Mesenchymal stem cell (in vitro differentiated cells and primary cell): ENCODE data around the gene PTPRN2.

ENCODE experiments used
- DNase-seq: peaks from one replicate; pipeline ENCODE4 v3.0.0-alpha.2; 2013
- H2AFZ ChIP-seq: one replicate; pipeline ENCODE4 v1.6.1; 2013; ENCODE audit warnings: low read depth, mild to moderate bottlenecking, control low read depth, inconsistent platforms, low read length, moderate library complexity
- H2AK5ac ChIP-seq: 2 replicates; pipeline ENCODE4 v1.6.1; 2013; ENCODE audit warnings: low read length, moderate library complexity, mild to moderate bottlenecking, inconsistent platforms; ENCODE audit not compliant: severe bottlenecking
- H2BK120ac ChIP-seq: one replicate; pipeline ENCODE4 v1.6.1; 2013; ENCODE audit warnings: low read depth, mild to moderate bottlenecking, inconsistent platforms, low read length, moderate library complexity
- H2BK12ac ChIP-seq, 2 experiments: one replicate each; pipeline ENCODE4 v1.6.1; 2013; ENCODE audit warnings: inconsistent platforms in 2 of 2, low read length in 2 of 2, mild to moderate bottlenecking in 2 of 2, moderate library complexity in 2 of 2, control low read depth in 1 of 2
- H2BK15ac ChIP-seq: one replicate; pipeline ENCODE4 v1.6.1; 2013; ENCODE audit warnings: mild to moderate bottlenecking, low read depth, inconsistent platforms; ENCODE audit not compliant: poor library complexity, severe bottlenecking
- H2BK5ac ChIP-seq: 2 replicates; pipeline ENCODE4 v1.6.1; 2013; ENCODE audit warnings: low read depth, mild to moderate bottlenecking, low read length, control low read depth, inconsistent platforms; ENCODE audit not compliant: poor library complexity, severe bottlenecking
- H3K14ac ChIP-seq, 2 experiments: one replicate each; pipeline ENCODE4 v1.6.1; 2013; ENCODE audit warnings: inconsistent platforms in 2 of 2, low read length in 2 of 2, control low read depth in 1 of 2, mild to moderate bottlenecking in 1 of 2, moderate library complexity in 1 of 2
- H3K18ac ChIP-seq, 2 experiments: one replicate each; pipeline ENCODE4 v1.6.1; 2013; ENCODE audit warnings: inconsistent platforms in 2 of 2, low read length in 2 of 2, control low read depth in 1 of 2, low read depth in 1 of 2, mild to moderate bottlenecking in 1 of 2
- H3K23ac ChIP-seq, 2 experiments: one replicate each; pipeline ENCODE4 v1.6.1; 2013; ENCODE audit warnings: inconsistent platforms in 2 of 2, low read length in 2 of 2, mild to moderate bottlenecking in 2 of 2, moderate library complexity in 2 of 2, control low read depth in 1 of 2
- H3K27ac ChIP-seq: 2 replicates; pipeline ENCODE4 v1.5.1; 2013; ENCODE audit warnings: mild to moderate bottlenecking, moderate library complexity, low read length, control low read depth, inconsistent platforms; ENCODE audit not compliant: poor library complexity, severe bottlenecking
- H3K27me3 ChIP-seq, 2 experiments: 2 replicates each; pipeline versions ENCODE4 v1.6.1 to v1.7.0; 2013; ENCODE audit warnings: low read length in 2 of 2, mild to moderate bottlenecking in 2 of 2, moderate library complexity in 2 of 2, control low read depth in 1 of 2, inconsistent platforms in 1 of 2; ENCODE audit not compliant: control insufficient read depth in 1 of 2, insufficient read depth in 1 of 2
- H3K36me3 ChIP-seq, 2 experiments: 2 replicates each; pipeline versions ENCODE4 v1.6.1 to v1.7.0; 2013; ENCODE audit warnings: low read length in 2 of 2, control low read depth in 1 of 2, inconsistent platforms in 1 of 2, low read depth in 1 of 2, mild to moderate bottlenecking in 1 of 2; ENCODE audit not compliant: insufficient read depth in 2 of 2, control insufficient read depth in 1 of 2
- H3K4ac ChIP-seq, 2 experiments: one replicate each; pipeline ENCODE4 v1.6.1; 2013; ENCODE audit warnings: inconsistent platforms in 2 of 2, low read length in 2 of 2, mild to moderate bottlenecking in 2 of 2, moderate library complexity in 2 of 2, control low read depth in 1 of 2, low read depth in 1 of 2
- H3K4me1 ChIP-seq: 2 replicates; pipeline ENCODE4 v1.6.1; 2013; ENCODE audit warnings: low read depth, low read length, control low read depth; ENCODE audit not compliant: control insufficient read depth, insufficient read depth
- H3K4me2 ChIP-seq: 2 replicates; pipeline ENCODE4 v1.6.1; 2013; ENCODE audit warnings: low read length, mild to moderate bottlenecking, inconsistent platforms; ENCODE audit not compliant: poor library complexity, severe bottlenecking
- H3K4me3 ChIP-seq, 2 experiments: 2 replicates each; pipeline versions ENCODE4 v1.5.1 to v1.7.0; 2013; ENCODE audit warnings: low read length in 2 of 2, mild to moderate bottlenecking in 2 of 2, control low read depth in 1 of 2, low read depth in 1 of 2; ENCODE audit not compliant: insufficient read depth in 1 of 2
- H3K79me1 ChIP-seq: replicated peaks from 2 replicates; pipeline ENCODE4 v1.6.1; 2013; ENCODE audit warnings: mild to moderate bottlenecking, control low read depth, low read length, inconsistent platforms; ENCODE audit not compliant: poor library complexity, severe bottlenecking
- H3K9ac ChIP-seq: 2 replicates; pipeline ENCODE4 v1.7.0; 2013; ENCODE audit warnings: mild to moderate bottlenecking, low read length, moderate library complexity
- H3K9me3 ChIP-seq: 2 replicates; pipeline ENCODE4 v1.7.0; 2013; ENCODE audit warnings: mild to moderate bottlenecking, low read length; ENCODE audit not compliant: control insufficient read depth
- H4K8ac ChIP-seq: one replicate; pipeline ENCODE4 v1.6.1; 2013; ENCODE audit warnings: inconsistent platforms, mild to moderate bottlenecking, low read length, moderate library complexity
- H4K91ac ChIP-seq: one replicate; pipeline ENCODE4 v1.6.1; 2013; ENCODE audit warnings: mild to moderate bottlenecking, low read length, inconsistent platforms
- WGBS: methylation state at CpG from one replicate; pipeline ENCODE4 v1.1.7; 2013; ENCODE audit warnings: mixed read lengths; 5-methylcytosine and 5-hydroxymethylcytosine counted together

The PTPRN2 gene

DNA sequence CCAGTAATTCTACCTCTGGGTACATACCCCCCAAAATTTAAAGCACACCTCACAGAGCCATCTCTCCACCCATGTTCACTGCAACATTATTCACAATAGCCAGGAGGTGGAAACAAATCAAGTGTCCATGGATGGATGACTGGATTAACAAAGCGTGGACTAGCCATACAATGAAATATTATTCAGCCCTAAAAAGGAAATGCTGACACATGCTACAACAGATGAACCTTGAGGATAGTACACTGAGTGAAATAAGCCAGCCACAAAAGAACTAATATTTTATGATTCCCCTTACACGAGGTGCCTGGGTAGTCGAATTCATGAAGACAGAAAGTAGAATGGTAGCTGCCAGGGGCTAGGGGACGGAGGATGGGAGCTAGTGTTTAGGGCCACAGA is 31.1 kb upstream of the PTPRN2 start:
- Histone ChIP-seq H3K4me1 (peaks cover 1% of the 10 kb centered on the region), H2BK12ac (no peak overlapping the region), H3K27me3 (no peaks in the 10 kb centered on the region), H3K4ac (no peak overlapping the region), H2AFZ (no peak overlapping the region), H3K27ac (no peak overlapping the region), H3K4me3 (no peak overlapping the region), H3K14ac (no peak overlapping the region), H4K8ac (no peak overlapping the region), H3K79me1 (peaks cover 3% of the 10 kb centered on the region), H3K4me2 (no peak overlapping the region), H2BK15ac (no peak overlapping the region), H4K91ac (no peak overlapping the region), H3K23ac (no peak overlapping the region), H2BK5ac (no peak overlapping the region), H3K36me3 (no peaks in the 10 kb centered on the region), H3K9ac (no peak overlapping the region), H2AK5ac (no peak overlapping the region), H2BK120ac (no peak overlapping the region), H3K9me3 (no peaks in the 10 kb centered on the region), H3K18ac (no peak overlapping the region)
- WGBS = 98% methylated on average over 4 of the region's 4 CpGs
- DNase-seq = no peak

DNA sequence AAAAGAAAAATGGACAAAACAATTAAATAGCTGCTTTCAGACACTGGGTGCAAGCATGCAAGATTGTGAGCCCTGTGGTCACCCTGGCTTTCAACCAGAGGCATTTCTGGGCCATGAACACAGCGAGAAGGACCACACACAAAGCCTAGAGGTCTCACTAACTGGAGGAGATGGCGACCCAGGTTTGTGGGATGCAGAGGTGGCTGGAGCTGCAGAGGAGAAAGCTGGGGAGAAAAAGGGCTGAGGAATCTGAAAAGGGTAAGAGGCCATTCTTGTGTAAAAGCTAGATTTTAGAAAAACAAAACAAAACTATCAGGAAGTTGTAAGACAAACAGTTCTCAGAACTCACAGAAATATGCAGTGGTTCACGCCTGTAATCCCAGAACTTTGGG is 30.1 kb upstream of the PTPRN2 start:
- no peak overlapping the region for H2AFZ ChIP-seq
- no peak overlapping the region for H3K4me3 ChIP-seq
- no peak overlapping the region for H2AK5ac ChIP-seq
- no peak overlapping the region for H2BK120ac ChIP-seq
- H3K79me1 ChIP-seq = peaks cover 3% of the 10 kb centered on the region
- no peak overlapping the region for H2BK5ac ChIP-seq
- H3K18ac ChIP-seq = no peak overlapping the region
- H3K9me3 ChIP-seq = no peaks in the 10 kb centered on the region
- H3K4me1 ChIP-seq = peaks cover 1% of the 10 kb centered on the region
- H3K23ac ChIP-seq = no peak overlapping the region
- WGBS = 90% methylated on average over 3 of the region's 3 CpGs
- no peaks in the 10 kb centered on the region for H3K27me3 ChIP-seq
- no peak overlapping the region for H2BK15ac ChIP-seq
- peak; percentile 12 for DNase-seq
- H2BK12ac ChIP-seq = no peak overlapping the region
- no peaks in the 10 kb centered on the region for H3K36me3 ChIP-seq
- H3K4me2 ChIP-seq = no peak overlapping the region
- no peak overlapping the region for H4K8ac ChIP-seq
- no peak overlapping the region for H3K9ac ChIP-seq
- no peak overlapping the region for H4K91ac ChIP-seq
- H3K27ac ChIP-seq = no peak overlapping the region
- H3K14ac ChIP-seq = no peak overlapping the region
- no peak overlapping the region for H3K4ac ChIP-seq

DNA sequence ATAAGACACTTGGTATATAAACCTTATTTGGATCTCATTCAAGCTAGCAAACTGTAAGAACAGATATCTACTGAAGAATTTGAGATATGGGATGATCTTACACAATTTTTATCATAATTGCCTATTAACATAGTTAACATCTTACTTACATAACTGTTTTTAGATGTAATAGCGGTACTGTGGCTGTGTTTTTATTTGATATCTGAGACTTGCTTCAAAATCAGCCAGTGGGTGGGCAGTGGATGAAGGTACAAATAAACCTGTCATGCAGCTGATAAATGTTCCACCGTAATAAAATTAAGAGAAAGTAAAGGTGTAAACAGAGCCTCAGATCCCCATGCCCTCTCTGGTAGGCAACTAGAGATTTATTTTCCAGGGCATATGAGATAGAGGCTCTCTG is 28.4 kb upstream of the PTPRN2 start:
- WGBS = 97% methylated on average over 2 of the region's 2 CpGs
- H3K9me3 ChIP-seq = no peaks in the 10 kb centered on the region
- H3K9ac ChIP-seq = no peak overlapping the region
- no peak overlapping the region for H3K23ac ChIP-seq
- H3K36me3 ChIP-seq = no peaks in the 10 kb centered on the region
- no peak overlapping the region for H2AK5ac ChIP-seq
- no peak overlapping the region for H4K91ac ChIP-seq
- no peak for DNase-seq
- peaks cover 1% of the 10 kb centered on the region for H3K4me1 ChIP-seq
- H3K4me3 ChIP-seq = no peak overlapping the region
- no peak overlapping the region for H2BK5ac ChIP-seq
- peaks cover 3% of the 10 kb centered on the region for H3K79me1 ChIP-seq
- H3K4ac ChIP-seq = no peak overlapping the region
- H3K18ac ChIP-seq = no peak overlapping the region
- no peak overlapping the region for H3K4me2 ChIP-seq
- H2BK15ac ChIP-seq = no peak overlapping the region
- no peaks in the 10 kb centered on the region for H3K27me3 ChIP-seq
- H2BK12ac ChIP-seq = no peak overlapping the region
- no peak overlapping the region for H2BK120ac ChIP-seq
- H4K8ac ChIP-seq = no peak overlapping the region
- H3K27ac ChIP-seq = no peak overlapping the region
- no peak overlapping the region for H2AFZ ChIP-seq
- H3K14ac ChIP-seq = no peak overlapping the region

DNA sequence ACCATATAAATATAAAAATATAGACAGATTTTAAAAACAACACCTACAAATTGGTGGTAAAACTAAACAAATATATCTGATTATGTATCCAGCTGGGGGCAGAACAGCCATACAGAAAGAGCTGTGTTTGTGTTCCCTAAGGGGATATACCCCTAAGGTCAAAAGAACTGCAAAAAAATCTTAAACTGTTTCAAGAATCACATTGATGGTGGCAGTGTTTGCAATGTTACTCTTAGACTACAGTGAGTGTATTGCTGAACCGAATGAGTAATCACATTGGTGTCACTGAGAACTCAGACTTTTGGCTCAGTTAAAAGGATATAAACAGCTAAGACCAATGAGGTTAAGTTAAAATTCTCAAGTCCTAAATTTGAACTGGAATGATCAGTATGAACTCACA is 27.1 kb upstream of the PTPRN2 start:
- H2BK15ac ChIP-seq = no peak overlapping the region
- peaks cover 1% of the 10 kb centered on the region for H3K4me1 ChIP-seq
- no peak overlapping the region for H3K4me2 ChIP-seq
- peaks cover 3% of the 10 kb centered on the region for H3K79me1 ChIP-seq
- H2AFZ ChIP-seq = no peak overlapping the region
- H4K8ac ChIP-seq = no peak overlapping the region
- H3K4me3 ChIP-seq = no peak overlapping the region
- WGBS = 78% methylated on average over 1 of the region's 1 CpG
- no peak overlapping the region for H3K27ac ChIP-seq
- no peaks in the 10 kb centered on the region for H3K9me3 ChIP-seq
- no peak overlapping the region for H3K18ac ChIP-seq
- H3K23ac ChIP-seq = no peak overlapping the region
- H3K9ac ChIP-seq = no peak overlapping the region
- H2BK120ac ChIP-seq = no peak overlapping the region
- DNase-seq = peak; percentile 38
- no peak overlapping the region for H4K91ac ChIP-seq
- peaks cover 0 to 1% of the 10 kb centered on the region in 2 experiments for H3K36me3 ChIP-seq
- no peaks in the 10 kb centered on the region for H3K27me3 ChIP-seq
- no peak overlapping the region for H3K4ac ChIP-seq
- H2BK12ac ChIP-seq = no peak overlapping the region
- no peak overlapping the region for H2BK5ac ChIP-seq
- no peak overlapping the region for H2AK5ac ChIP-seq
- H3K14ac ChIP-seq = no peak overlapping the region
